ENCODE results near the gene ENO1. TPM values are rescaled to one million over a fixed set of nuclear protein-coding genes. Genes with fewer than 3 reads are reported as not detected.

ENO1 gene
- total RNA-seq, 2 donors from 2014 or later, result 1,263 to 1,351 TPM

GRCh38 chr1:8825985-8826481, 52.5 kb downstream of the ENO1 start:
- H3K27ac Mint-ChIP-seq, result no peak overlapping the region
- Histone ChIP-seq H3K27me3 (ENCODE audit: control insufficient read depth, insufficient read depth, low read length, poor library complexity, severe bottlenecking) (no peaks in the 10 kb centered on the region), H3K4me1 (ENCODE audit: control insufficient read depth, insufficient read depth, low read length) (no peaks in the 10 kb centered on the region), H3K9ac (ENCODE audit: extremely low read depth, low read length, poor library complexity, severe bottlenecking) (no peak overlapping the region), H3K4me3 (ENCODE audit: low read length) (no peak overlapping the region), H3K9me3 (ENCODE audit: control insufficient read depth, low read length) (no peaks in the 10 kb centered on the region), H3K27ac (ENCODE audit: low read depth, low read length) (no peak overlapping the region), H3K36me3 (ENCODE audit: control insufficient read depth, insufficient read depth, low read length) (no peaks in the 10 kb centered on the region)
- no peaks in the 10 kb centered on the region for H3K27me3 Mint-ChIP-seq (ENCODE audit: insufficient read depth)
- TF ChIP-seq CTCF (conservative IDR thresholded peaks at IDR 0.05), result no peak
- peak; percentile 68 for DNase-seq
- H3K4me1 Mint-ChIP-seq, result peaks cover 30% of the 10 kb centered on the region
- WGBS, 2 experiments (ENCODE audit: insufficient coverage in 1 of 2, insufficient read length in 1 of 2), result 87 to 88% methylated on average over 6 to 10 of the region's 10 CpGs
- H3K4me3 Mint-ChIP-seq, result no peak overlapping the region
- no peaks in the 10 kb centered on the region for H3K36me3 Mint-ChIP-seq (ENCODE audit: low read depth)
- no peaks in the 10 kb centered on the region for H3K9me3 Mint-ChIP-seq

GRCh38 chr1:8823295-8823664, 55.2 kb downstream of the ENO1 start:
- no peak for DNase-seq
- Mint-ChIP-seq H3K9me3 (no peaks in the 10 kb centered on the region), H3K36me3 (ENCODE audit: low read depth) (no peaks in the 10 kb centered on the region), H3K27me3 (ENCODE audit: insufficient read depth) (no peaks in the 10 kb centered on the region), H3K4me3 (no peak overlapping the region), H3K27ac (peak overlapping the region; percentile 76), H3K4me1 (peaks cover 23% of the 10 kb centered on the region)
- no peak overlapping the region for H3K9ac ChIP-seq (ENCODE audit: extremely low read depth, low read length, poor library complexity, severe bottlenecking)
- H3K27me3 ChIP-seq (ENCODE audit: control insufficient read depth, insufficient read depth, low read length, poor library complexity, severe bottlenecking), result no peaks in the 10 kb centered on the region
- no peak overlapping the region for H3K4me3 ChIP-seq (ENCODE audit: low read length)
- 80 to 88% methylated on average over 1 to 6 of the region's 6 CpGs for whole genome bisulfite sequencing, 2 experiments (ENCODE audit: insufficient coverage in 1 of 2, insufficient read length in 1 of 2)
- H3K9me3 ChIP-seq (ENCODE audit: control insufficient read depth, low read length), result no peaks in the 10 kb centered on the region
- no peaks in the 10 kb centered on the region for H3K4me1 ChIP-seq (ENCODE audit: control insufficient read depth, insufficient read depth, low read length)
- H3K36me3 ChIP-seq (ENCODE audit: control insufficient read depth, insufficient read depth, low read length), result no peaks in the 10 kb centered on the region
- TF ChIP-seq CTCF (conservative IDR thresholded peaks at IDR 0.05), result no peak
- no peak overlapping the region for H3K27ac ChIP-seq (ENCODE audit: low read depth, low read length)

- no peaks in the 10 kb centered on the region for H3K9me3 Mint-ChIP-seq
- peak; percentile 54 for DNase-seq
- no peak for TF ChIP-seq CTCF (conservative IDR thresholded peaks at IDR 0.05)
- H3K4me1 ChIP-seq (ENCODE audit: control insufficient read depth, insufficient read depth, low read length), result no peaks in the 10 kb centered on the region
- no peaks in the 10 kb centered on the region for H3K27me3 Mint-ChIP-seq (ENCODE audit: insufficient read depth)
- 74 to 86% methylated on average over 3 to 10 of the region's 10 CpGs for WGBS, 2 experiments (ENCODE audit: insufficient coverage in 1 of 2, insufficient read length in 1 of 2)
- H3K9me3 ChIP-seq (ENCODE audit: control insufficient read depth, low read length), result no peaks in the 10 kb centered on the region
- no peak overlapping the region for H3K9ac ChIP-seq (ENCODE audit: extremely low read depth, low read length, poor library complexity, severe bottlenecking)
- no peak overlapping the region for H3K27ac ChIP-seq (ENCODE audit: low read depth, low read length)
- H3K4me3 ChIP-seq (ENCODE audit: low read length), result no peak overlapping the region
- H3K36me3 ChIP-seq (ENCODE audit: control insufficient read depth, insufficient read depth, low read length), result no peaks in the 10 kb centered on the region
- peaks cover 23% of the 10 kb centered on the region for H3K4me1 Mint-ChIP-seq
- no peaks in the 10 kb centered on the region for H3K36me3 Mint-ChIP-seq (ENCODE audit: low read depth)
- H3K27me3 ChIP-seq (ENCODE audit: control insufficient read depth, insufficient read depth, low read length, poor library complexity, severe bottlenecking), result no peaks in the 10 kb centered on the region
- H3K27ac Mint-ChIP-seq, result peak overlapping the region; percentile 76
- H3K4me3 Mint-ChIP-seq, result no peak overlapping the region
These were observed 55.9 kb downstream of the ENO1 start for GRCh38 chr1:8822373-8823294.
